HG03558 (cell line): ENCODE data around the gene HIF3A.
"Not testable (repeated sequence)": the region's sequence is repeated elsewhere in the genome, so short reads cannot be mapped to it uniquely, and the experiment has no call there.

Experiments used
- ATAC-seq: cut with Tn5 transposase; IDR thresholded peaks from one replicate; pipeline ENCODE4 v1.9.1; 2021; ENCODE audit warnings: moderate number of reproducible peaks; ENCODE audit not compliant: unreplicated experiment; ENCODE audit errors: extremely low read depth

The HIF3A gene

DNA sequence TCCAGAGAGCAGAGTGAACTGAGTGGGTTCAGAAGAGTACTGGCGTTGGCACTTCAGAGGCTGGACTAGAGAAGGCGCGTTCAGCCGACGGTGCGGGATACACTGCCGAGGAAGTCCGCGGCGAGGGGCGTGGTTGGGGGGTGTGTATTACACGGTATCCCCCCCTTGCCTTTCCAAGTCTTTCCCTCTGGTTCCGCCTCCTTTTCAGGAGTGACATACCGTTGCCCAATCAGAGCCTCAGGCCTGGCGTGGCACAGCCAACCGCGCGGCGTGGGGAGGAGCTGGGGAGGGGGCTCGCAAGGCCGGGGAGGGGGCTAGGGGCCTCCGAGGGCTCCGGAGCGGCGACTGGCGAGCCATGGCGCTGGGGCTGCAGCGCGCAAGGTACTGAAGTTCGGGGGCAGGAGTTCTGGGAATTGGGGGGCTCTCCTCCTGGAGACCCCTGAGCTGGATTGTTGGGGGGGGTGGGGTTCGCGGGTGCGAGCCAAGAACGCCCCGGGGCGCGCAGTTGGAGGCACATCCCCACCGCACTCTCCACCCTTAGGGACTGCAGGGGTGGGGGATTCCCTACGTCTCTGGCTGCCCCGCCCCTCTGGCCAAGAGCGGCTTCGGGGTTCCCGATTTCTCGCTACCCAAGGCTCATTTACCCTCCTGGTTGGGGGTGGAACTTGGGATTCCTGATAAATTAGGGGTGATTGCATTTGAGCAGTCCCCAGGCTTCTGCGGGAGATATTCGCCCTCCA lies at the start of gene HIF3A:
HIF3A (plus strand) TSS at position 321 of the 740 bp plus-strand sequence; CDS start at position 356, 35 bp downstream.
- no peak for ATAC-seq

DNA sequence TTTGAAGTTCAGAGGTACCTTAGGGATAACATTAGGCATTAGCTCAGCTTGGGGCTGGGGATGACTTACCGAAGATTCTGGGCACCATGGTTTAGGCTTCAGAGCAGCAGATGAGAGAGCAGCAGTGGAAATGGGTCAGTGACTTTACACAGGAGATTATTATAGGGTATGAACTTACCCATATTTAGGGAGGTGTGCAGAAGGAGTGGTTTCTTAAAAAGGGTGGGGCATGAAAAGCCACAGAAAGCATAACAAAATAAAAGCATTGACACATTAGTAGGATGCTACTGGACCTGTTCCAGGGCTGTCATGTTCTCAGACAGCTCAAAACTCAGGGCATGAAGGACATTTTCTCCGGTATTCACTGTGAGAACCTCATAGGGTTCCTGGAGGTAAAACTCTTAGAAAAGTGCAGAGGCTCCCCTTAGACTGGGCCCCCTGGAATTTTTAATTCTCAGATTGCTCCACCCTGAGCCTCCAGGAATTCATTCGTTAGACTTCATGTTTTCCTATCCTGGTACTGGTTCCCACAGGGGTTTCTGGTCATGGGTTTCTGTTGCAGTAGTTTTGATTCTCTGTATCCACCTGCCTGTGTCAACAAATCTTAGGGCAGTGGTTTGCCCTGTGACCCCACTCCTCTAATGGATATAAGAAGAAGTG lies 46.6 kb upstream of the HIF3A start:
- no peak for ATAC-seq

DNA sequence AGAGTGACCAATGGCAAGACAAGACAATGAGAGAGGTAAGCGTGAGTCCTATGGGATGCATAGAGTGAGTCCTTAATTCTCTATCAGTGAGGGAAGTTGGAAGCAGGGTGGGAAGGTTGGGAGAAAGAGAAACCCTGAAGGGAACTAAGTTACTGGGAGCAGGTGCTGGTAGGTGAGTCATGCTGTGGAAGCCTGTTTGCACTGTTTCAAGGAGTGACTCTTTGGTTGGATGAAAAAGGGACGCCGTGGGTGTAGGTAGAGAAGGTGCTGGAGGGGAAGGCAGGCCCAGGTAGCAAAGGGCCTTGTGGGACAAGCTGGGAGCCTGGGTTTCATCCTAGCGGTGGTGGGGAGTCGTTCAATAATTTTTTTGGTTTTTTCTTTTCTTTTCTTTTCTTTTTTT lies 45.4 kb upstream of the HIF3A start:
- ATAC-seq, result no peak

DNA sequence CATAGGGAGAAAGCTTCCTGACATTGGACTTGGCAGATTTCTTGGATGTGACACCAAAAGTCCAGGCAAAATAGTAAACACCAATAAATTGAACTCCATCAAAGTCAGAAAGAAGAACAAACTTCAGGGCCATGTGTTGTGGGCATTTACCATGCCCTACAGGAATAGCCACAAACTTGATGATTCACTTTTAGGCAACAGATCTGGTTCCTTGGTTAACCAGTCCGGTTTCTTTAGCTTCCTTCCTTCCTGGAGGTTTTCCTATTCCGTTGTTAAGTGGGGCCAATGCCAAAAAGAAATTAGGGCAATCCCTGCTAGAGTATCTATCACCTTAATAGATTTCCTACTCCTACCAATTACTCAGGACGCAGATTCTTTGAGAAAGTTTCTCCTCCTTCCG lies 42.1 kb upstream of the HIF3A start:
- ATAC-seq, result no peak

DNA sequence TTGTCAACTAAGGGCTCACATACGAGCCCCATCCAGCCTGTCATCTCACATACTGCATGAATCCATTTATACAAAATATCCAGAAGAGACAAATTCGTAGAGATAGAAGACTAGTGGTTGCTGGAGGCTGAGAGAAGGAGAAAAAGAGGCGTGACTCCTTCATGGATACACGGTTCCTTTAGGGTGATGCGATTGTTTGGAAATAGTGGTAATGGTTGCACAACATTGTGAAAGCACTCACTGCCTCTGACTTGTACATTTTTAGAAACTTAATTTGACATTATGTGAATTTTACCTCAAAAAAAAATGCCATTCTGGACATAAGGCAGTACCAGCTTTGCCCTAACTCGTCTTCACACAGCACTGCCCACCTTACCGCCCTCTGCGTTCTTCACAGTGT lies 40.0 kb upstream of the HIF3A start:
- no peak for ATAC-seq

DNA sequence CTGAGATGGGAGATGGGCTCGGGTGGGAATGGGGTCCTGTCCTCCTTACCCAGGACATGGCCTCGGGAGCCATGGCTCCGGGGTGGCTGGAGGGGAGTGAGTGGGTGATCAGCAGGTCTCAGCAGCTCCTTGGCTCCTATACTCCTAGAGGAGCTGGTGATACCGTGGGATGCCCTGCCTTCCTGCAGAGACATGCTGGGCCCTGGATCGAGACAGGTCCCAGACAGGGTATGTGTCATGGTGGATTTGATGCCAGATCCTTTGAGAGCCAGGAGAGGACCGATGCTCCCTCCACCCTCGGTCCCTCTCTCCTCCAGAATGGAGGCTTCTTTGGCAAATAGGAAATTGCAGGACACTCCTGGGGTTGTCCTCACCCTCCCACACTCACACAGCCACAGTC lies 35.3 kb upstream of the HIF3A start:
- ATAC-seq, result not testable (repeated sequence)

DNA sequence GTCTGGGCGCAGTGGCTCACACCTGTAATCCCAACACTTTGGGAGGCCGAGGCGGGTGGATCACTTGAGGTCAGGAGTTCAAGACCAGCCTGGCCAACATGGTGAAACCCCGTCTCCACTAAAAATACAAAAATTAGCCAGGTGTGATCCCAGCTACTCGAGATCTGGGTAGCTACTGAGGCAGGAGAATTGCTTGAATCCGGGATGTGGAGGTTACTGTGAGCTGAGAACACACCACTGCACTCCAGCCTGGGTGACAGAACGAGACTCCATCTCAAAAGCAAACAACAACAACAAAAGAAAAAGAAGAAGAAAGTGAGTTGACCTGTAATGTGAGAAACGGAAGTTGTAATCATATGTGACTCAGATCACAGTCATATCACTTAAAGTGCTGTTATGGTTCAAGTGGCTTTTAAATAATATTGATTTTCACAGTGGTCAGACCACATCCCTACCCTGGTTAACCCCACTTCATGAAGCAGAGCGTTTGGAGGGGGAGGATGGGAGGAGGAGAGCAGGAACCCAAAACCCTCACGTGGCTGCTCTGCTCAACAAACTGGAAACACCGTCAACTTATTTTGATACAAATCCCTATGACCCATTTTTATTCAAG lies 34.1 kb upstream of the HIF3A start:
- ATAC-seq, result not testable (repeated sequence)

DNA sequence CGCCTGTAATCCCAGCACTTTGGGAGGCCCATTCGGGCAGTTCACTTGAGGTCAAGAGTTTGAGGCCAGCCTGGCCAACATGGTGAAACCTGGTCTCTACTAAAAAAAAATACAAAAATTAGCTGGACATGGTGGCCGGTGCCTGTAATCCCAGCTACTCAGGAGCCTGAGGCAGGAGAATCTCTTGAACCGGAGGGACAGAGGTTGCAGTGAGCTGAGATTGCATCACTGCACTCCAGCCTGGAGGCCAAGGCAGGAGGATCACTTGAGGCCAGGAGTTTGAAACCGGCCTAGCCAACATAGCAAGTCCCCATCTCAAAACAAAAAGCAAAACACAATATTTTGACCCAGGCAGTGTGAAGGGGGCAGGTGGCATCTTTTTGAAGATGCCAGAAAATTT lies 32.0 kb upstream of the HIF3A start:
- ATAC-seq, result not testable (repeated sequence)

DNA sequence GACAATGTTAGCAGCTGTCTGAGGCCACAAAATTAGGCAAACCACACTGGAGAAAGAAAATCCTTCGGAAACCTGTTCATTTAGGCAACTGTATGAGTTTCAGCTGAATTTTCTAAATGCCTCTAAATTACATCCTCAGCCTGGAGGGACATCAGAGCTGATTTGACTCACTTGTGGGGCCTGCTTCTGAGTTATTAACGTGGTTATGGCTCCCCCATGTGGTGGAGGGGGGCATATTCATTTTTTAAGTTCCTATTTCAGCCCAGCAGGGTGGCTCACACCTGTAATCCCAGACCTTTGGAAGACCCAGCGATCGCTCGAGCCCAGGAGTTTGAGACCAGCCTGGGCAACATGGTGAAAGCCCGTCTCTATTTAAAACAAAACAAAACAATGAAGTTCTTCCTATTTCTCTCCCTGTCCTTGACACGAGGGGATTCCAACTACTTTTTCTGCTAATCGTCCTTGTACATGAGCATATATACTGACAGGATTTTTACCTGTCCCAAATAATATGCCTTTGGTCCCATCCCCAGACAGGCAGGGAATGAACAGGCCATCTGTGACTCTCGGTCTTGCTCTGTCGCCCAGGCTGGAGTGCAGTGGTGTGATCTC lies 31.5 kb upstream of the HIF3A start:
- no peak for ATAC-seq

DNA sequence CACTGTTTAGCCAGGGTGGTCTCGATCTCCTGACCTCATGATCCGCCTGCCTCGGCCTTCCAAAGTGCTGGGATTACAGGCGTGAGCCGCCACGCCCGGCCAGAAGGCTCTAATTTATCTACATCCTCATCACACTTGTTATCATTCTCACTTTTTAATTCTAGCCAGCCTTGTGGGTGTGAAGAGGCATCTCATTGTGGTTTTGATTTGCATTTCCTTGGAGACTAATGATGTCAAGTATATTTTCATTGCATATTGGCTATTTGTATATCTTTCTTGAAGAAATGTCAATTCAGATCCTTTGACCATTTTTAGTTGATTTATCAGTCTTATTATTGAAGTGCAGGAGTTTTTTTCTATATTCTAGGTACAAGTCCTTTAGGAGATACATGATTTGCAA lies 27.7 kb upstream of the HIF3A start:
- ATAC-seq, result no peak

DNA sequence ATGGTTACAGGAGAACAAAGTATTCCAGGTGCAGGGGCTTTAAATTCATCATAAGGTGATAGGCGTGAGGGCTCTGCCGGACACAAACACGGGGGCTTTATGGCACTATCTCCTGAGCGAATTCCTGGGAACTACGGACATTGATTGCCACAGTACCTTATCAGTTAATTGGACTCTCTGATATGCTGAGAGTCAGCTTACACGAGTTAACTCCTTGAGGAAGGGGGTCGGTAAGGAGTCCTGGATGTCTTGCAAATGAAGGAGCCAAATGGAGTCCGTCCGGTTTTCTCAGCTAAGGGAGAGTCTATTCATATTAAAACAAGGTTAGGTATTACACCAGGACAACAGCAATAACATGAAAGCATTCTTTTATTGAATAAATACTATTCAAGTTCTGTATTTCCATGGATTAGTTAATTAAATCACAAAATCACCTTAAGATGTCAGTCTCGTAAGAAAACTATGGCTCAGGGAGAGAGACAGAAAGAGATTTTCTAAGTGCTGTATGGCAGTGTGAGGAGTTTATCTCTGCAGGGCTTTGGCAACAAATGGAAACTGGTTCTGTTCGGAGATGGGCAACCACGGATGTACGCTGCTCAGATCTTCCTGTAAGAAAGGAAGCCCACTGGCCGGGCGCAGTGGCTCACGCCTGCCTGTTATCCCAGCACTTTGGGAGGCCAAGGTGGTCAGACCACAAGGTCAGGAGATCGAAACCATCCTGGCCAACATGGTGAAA lies 26.2 kb upstream of the HIF3A start:
- no peak for ATAC-seq

DNA sequence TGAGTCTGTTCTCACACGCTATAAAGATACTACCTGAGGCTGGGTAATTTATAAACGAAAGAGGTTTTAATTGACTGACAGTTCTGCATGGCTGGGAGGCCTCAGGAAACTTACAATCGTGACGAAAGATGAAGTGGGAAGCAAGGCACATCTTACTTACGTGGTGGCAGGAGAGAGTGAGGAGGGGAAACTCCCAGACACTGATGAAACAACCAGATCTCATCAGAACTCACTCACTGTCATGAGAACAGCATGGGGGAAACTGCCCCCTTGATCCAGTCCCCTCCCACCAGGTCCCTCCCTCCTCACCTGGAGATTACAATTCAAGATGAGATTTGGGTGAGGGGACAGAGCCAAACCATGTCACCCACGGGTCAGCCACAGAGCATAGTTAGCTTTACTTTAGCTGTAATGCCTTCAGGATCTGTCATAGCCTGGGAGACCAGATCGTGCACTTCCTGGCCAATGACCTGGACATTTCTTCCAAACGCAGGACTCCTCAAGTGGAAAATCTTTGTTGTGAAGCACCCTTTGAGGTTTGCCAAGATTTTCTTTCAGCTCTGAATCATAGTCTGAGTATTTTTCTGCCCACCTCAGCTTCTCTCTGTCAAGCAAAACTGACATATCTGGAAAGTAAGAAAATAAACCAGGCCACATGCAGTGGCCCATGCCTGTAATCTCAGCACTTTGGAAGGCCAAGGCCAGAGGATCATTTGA lies 25.2 kb upstream of the HIF3A start:
- no peak for ATAC-seq

DNA sequence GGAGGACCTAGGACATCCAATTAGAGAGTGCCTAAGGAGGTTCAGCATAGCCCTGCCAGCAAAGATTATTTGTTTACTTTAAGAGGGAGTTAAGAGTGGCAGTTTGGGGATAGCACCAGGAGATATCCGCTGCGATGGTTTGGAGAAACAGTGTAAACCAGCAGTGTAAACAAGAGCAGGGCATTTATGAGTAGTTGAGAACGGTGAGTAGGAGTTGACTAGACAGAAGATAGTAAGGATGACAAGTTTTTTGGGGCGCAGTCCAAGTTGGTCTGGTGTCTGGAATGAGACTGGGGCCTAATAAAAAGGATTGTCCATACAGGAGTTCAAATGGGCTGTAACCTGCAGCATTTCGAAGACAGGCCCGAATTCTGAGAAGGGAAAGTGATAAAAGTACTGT lies 22.9 kb upstream of the HIF3A start:
- not testable (repeated sequence) for ATAC-seq

DNA sequence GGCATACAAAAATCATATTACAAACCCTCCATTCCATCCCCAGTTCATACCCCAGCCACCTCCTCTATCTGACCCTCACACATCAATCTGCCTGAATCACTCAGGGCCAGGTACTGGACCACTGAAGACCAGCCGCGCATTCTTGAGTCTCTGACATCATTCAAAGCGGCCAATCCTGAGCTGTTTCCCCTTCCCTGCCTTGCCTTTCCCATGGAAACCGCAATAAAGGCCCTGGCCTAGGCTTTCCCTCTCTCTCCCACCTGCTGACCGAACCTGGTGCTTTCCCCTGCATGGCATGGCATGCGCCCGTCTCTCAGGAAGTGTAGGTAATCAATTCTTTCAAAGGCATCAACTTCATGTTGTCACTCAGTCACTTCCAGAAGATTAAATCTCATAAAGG lies 17.7 kb upstream of the HIF3A start:
- ATAC-seq, result no peak

DNA sequence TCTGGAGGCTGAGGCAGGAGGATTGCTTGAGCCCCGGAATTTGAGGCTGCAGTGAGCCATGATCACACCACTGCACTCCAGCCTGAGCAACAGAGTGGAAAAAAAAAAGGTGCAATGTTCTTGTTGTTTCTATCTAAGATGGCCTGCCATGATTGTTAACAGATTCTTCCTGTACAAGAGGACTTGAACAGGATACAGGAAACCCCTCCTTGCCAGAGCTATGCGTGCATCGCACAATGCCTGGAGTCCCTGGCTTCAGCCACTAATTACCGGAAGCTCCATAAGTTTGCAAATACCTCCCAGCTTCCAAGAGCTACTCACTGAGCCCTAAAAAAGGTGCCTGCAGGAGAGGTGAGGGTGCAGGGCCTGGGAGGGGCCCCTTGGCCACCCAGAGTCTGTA lies 13.1 kb upstream of the HIF3A start:
- ATAC-seq, result no peak

DNA sequence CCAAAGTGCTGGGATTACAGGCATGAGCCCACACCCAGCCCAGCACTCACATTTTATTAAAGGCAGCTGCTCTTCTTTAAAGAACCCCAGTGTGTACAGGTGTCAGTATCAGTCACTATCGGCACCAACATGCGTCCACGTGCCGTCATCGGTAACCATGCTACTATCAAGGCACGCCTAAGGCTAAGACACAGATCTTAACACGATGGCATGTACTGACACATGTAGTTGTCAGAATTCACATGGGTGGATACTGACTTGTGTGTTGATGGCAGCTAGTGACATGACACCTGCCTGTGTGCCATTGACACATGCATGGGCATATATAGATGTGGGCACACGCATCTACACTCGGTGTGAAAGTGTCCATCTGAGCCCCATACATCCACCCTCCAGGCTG lies 12.2 kb upstream of the HIF3A start:
- ATAC-seq, result no peak

DNA sequence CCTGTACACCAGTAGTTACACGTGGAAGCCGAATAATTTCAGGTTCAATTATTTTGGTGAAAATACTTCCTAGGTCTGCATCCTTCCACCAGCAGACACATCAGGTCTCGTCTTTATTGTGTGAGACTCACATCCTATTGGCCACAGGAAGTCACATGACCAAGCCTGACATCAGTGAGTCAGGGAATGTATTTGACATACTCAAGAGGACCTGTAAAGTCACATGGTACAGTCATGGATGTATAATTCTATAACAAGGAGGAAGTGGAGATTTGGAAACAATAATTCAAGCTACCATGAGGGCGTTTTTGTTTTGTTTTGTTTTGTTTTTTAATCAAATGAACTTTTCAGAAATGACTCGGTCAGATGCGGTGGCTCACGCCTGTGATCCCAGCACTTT lies 9.3 kb upstream of the HIF3A start:
- ATAC-seq, result no peak

DNA sequence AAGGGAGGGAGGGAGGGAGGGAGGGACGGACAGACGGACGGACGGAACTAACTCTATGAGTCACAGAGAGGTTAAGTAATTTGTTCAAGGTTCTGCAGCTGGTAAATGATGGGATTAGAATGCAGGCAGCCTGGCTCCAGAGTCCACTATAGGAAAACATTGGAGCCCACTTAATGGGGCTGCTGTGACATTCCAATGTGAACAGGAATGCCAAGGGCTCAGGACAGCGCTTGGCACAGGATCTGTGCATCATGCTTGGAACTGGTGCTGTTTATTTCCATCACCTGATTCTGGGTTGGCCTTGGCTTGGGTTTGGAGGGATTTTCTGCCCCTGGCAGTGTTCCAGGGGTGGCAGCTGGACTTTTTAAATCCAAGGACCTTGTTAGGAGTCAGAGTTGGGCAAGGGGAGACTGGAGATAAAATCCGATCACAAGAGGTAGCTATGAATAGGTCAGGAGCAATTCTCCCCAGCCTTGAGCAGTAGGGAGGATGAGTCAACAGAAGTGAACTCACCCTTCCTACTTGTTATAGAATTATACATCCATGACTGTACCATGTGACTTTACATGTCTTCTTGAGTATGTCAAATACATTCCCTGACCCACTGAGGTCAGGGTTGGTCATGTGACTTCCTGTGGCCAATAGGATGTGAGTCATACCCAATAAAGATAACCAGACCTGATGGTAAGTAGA lies 7.8 kb upstream of the HIF3A start:
- ATAC-seq, result no peak
